Endometrium (tissue), 2 donors: ENCODE measurements around the gene ZBTB24.

Experiments
- FAIRE-seq: peaks from 2 replicates; lab custom pipeline; 2012; peaks lifted over from hg19 to GRCh38; lab: Jason Lieb, UNC
- donor health status: control.
- donor health status: control.

The ZBTB24 gene

GRCh38 chr6:109451376-109451775 is 31.6 kb downstream of the ZBTB24 start:
- FAIRE-seq = no peak

GRCh38 chr6:109450801-109451200 is 32.2 kb downstream of the ZBTB24 start:
- FAIRE-seq = no peak

GRCh38 chr6:109449795-109450673 is 33.0 kb downstream of the ZBTB24 start:
- FAIRE-seq = no peak

GRCh38 chr6:109449064-109449794 is 33.8 kb downstream of the ZBTB24 start:
- no peak for FAIRE-seq

- FAIRE-seq = no peak
Observed at GRCh38 chr6:109448615-109449014, 34.4 kb downstream of the ZBTB24 start.

- FAIRE-seq = no peak
Observed at GRCh38 chr6:109447878-109448555, 35.0 kb downstream of the ZBTB24 start.

- no peak for FAIRE-seq
Observed at GRCh38 chr6:109447087-109447486, 35.9 kb downstream of the ZBTB24 start.

GRCh38 chr6:109446541-109446940 is 36.5 kb downstream of the ZBTB24 start:
- FAIRE-seq = no peak

- no peak for FAIRE-seq
Observed at GRCh38 chr6:109446072-109446471, 36.9 kb downstream of the ZBTB24 start.

GRCh38 chr6:109445382-109445781 is 37.6 kb downstream of the ZBTB24 start:
- no peak for FAIRE-seq

GRCh38 chr6:109443425-109443950 is 39.5 kb downstream of the ZBTB24 start:
- FAIRE-seq = no peak

GRCh38 chr6:109442393-109442924 is 40.6 kb downstream of the ZBTB24 start:
- FAIRE-seq = no peak

GRCh38 chr6:109441069-109441816 is 41.8 kb downstream of the ZBTB24 start:
- FAIRE-seq = no peak

- no peak for FAIRE-seq
Observed at GRCh38 chr6:109440331-109441068, 42.5 kb downstream of the ZBTB24 start, which contains the start of the genes PPIL6 and SMPD2. TSS of gene PPIL6 (minus strand) at chr6:109440628. CDS start at chr6:109440590, 38 bp downstream. TSS of gene SMPD2 (plus strand) at chr6:109440724. CDS start at chr6:109441122, 398 bp downstream.

- FAIRE-seq = no peak
Observed at GRCh38 chr6:109436041-109436440, 47.0 kb downstream of the ZBTB24 start.

- FAIRE-seq = no peak
Observed at GRCh38 chr6:109434456-109434855, 48.6 kb downstream of the ZBTB24 start.

- no peak for FAIRE-seq
Observed at GRCh38 chr6:109429496-109429895, 53.5 kb downstream of the ZBTB24 start.

- FAIRE-seq = no peak
Observed at GRCh38 chr6:109428889-109429477, 54.0 kb downstream of the ZBTB24 start.

GRCh38 chr6:109424946-109425345 is 58.1 kb downstream of the ZBTB24 start:
- no peak for FAIRE-seq

GRCh38 chr6:109421184-109421583 is 61.8 kb downstream of the ZBTB24 start:
- no peak for FAIRE-seq
